GM12891 (cell line): ENCODE data around the gene FAM210A.

Source experiments
- PAX5 ChIP-seq: IDR thresholded peaks from 2 replicates; pipeline ENCODE4 v1.6.1; 2011; ENCODE audit warnings: low read length, moderate library complexity, mild to moderate bottlenecking; ENCODE audit not compliant: insufficient read depth, severe bottlenecking
- POLR2A ChIP-seq: IDR thresholded peaks from 2 replicates; pipeline ENCODE4 v1.6.1; 2011; ENCODE audit warnings: low read depth, low read length, control low read depth
- POLR2AphosphoS5 ChIP-seq: IDR thresholded peaks from 2 replicates; pipeline ENCODE4 v1.6.1; 2011; ENCODE audit warnings: low read depth, low read length, control low read depth

DNA sequence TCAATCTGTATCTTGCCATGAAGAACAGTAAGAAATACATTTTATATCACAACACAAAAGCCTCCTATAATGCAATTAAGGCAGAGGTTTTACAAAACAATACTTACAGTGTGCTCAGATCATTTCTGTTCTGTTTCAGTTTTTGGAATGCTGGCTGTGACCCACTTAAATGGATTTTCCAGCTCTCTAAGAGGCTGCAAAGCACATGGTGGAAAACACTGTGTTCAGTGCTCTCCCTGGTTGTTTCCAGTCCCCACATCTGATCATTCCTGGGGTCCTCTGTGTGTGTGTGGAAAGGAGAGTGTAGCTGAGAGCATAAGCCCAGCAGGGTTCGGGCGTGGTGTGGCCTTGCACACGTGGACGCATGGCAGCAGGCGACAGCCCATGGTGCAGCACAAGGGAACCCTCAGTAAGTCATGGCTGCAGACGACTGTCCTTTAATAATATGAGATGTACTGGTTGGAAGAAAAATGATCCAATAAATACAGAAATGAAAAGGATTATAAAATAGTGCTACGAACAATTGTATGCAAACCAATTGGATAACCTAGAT is 95.6 kb downstream of the FAM210A start:
- TF ChIP-seq POLR2A (no peak), POLR2AphosphoS5 (no peak), PAX5 (no peak)
